Colonic mucosa (tissue), 4 donors: ENCODE measurements around the gene PIK3R1. TPM values are rescaled to one million over a fixed set of nuclear protein-coding genes. Genes with fewer than 3 reads are reported as not detected.
"Not testable (repeated sequence)": the region's sequence is repeated elsewhere in the genome, so short reads cannot be mapped to it uniquely, and the experiment has no call there.

Experiments used
- DNase-seq: peaks from one replicate; pipeline ENCODE4 v3.0.0-alpha.2; 2020
- H3K27ac ChIP-seq: fragments of 200-600 bp; one replicate; pipeline ENCODE4 v1.8.0; 2021
- H3K27me3 ChIP-seq: fragments of 200-600 bp; one replicate; pipeline ENCODE4 v1.8.0; 2021
- H3K36me3 ChIP-seq: fragments of 200-600 bp; one replicate; pipeline ENCODE4 v1.8.0; 2021
- H3K4me1 ChIP-seq: fragments of 200-600 bp; one replicate; pipeline ENCODE4 v1.8.0; 2021; ENCODE audit warnings: mild to moderate bottlenecking
- H3K4me3 ChIP-seq: fragments of 200-600 bp; one replicate; pipeline ENCODE4 v1.8.0; 2021
- H3K9ac ChIP-seq, 2 donors: one replicate each; pipeline ENCODE4 v1.7.0; 2013; ENCODE audit warnings: control low read depth in 2 of 2, low read depth in 2 of 2, low read length in 2 of 2
- H3K9me3 ChIP-seq: fragments of 200-600 bp; one replicate; pipeline ENCODE4 v1.8.0; 2021
- intact Hi-C: fragments of 100-400 bp; cut with DNase I; formaldehyde crosslinking; loops from one replicate; pipeline ENCODE4 v1.14.1; 2022
- total RNA-seq, 2 donors: library from RNA; stranded (reverse); fragmentation: NEBNext Ultra II Directional in 1 of 2; extraction: Animal tissue kit (Norgen Biotek cat#: 25700) in 1 of 2; gene quantifications; one replicate each; pipeline ENCODE4 v1.2.1, GENCODE V29; 2021
- TF ChIP-seq, protein P1 (sequence below): fragments of 200-600 bp; IDR thresholded peaks from one replicate; pipeline ENCODE4 v1.8.0; 2022; ENCODE audit warnings: antibody characterized with exemption, mild to moderate bottlenecking
- donor health status: healthy.
- donor health status: DM: no; HTN: no; CAD: no.
- donor health status: DM: no; HTN: no; CAD: no.

The PIK3R1 gene
- total RNA-seq, 2 donors from 2014 or later = 42.9 to 58.1 TPM

DNA sequence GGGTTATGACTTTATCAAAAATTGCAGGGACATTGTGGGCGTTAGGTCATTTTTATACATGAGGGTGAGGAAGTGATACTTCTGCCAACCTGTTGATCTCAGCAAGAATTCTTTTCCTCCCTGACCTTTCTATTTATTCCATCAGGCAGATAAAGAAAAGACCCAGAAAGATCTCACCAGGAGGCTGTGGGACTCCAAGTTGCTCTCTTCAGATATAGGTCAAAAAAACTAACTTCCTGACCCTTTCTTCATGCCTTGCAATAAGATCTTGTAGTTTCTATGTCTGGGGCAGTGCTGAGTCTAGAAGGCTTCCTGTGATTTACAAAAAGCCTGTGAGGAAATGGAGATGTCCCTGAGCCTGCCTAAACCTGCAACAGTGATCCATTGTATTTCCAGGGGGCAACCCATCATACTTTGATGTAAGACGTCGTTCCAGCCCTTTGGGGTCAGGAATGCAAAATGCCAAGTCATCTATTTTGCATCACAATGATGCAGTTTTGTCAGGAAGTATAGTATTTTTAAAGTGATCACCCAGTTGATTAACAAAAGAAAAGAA is 22.0 kb upstream of the PIK3R1 start:
- Histone ChIP-seq H3K36me3 (no peaks in the 10 kb centered on the region), H3K27ac (no peak overlapping the region), H3K9ac (no peak overlapping the region), H3K9me3 (no peaks in the 10 kb centered on the region), H3K27me3 (no peaks in the 10 kb centered on the region), H3K4me1 (no peaks in the 10 kb centered on the region), H3K4me3 (no peak overlapping the region)
- intact Hi-C loops = no loop called here
- TF ChIP-seq, protein P1, sequence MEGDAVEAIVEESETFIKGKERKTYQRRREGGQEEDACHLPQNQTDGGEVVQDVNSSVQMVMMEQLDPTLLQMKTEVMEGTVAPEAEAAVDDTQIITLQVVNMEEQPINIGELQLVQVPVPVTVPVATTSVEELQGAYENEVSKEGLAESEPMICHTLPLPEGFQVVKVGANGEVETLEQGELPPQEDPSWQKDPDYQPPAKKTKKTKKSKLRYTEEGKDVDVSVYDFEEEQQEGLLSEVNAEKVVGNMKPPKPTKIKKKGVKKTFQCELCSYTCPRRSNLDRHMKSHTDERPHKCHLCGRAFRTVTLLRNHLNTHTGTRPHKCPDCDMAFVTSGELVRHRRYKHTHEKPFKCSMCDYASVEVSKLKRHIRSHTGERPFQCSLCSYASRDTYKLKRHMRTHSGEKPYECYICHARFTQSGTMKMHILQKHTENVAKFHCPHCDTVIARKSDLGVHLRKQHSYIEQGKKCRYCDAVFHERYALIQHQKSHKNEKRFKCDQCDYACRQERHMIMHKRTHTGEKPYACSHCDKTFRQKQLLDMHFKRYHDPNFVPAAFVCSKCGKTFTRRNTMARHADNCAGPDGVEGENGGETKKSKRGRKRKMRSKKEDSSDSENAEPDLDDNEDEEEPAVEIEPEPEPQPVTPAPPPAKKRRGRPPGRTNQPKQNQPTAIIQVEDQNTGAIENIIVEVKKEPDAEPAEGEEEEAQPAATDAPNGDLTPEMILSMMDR = no peak
- DNase-seq = no peak

GRCh38 chr5:68194386-68194785 is 21.2 kb upstream of the PIK3R1 start:
- no peak for DNase-seq
- no peak overlapping the region for H3K27ac ChIP-seq
- intact Hi-C loops = no loop called here
- no peak overlapping the region for H3K4me3 ChIP-seq
- H3K9ac ChIP-seq = no peak overlapping the region
- H3K9me3 ChIP-seq = no peaks in the 10 kb centered on the region
- TF ChIP-seq, protein P1 = no peak
- H3K4me1 ChIP-seq = no peaks in the 10 kb centered on the region
- no peaks in the 10 kb centered on the region for H3K36me3 ChIP-seq
- H3K27me3 ChIP-seq = no peaks in the 10 kb centered on the region

DNA sequence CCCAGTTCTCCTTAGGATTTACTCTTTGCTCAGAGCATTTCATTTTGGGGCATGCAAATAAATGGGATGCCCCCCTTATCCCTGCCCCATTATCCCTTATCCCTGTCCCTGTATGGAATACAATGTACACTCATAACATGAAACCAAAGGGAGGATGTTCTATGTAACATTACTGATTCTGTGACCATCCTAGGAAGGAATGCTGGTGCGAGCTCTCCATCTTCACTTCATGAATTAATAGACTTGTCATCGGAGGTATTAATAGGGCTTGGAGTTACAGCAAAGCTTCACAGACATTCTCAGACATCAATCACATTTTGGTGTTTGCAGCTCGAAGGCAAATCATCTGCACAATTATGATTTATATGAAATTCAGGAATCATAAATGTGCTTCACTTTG is 20.4 kb upstream of the PIK3R1 start:
- Histone ChIP-seq H3K9ac (no peak overlapping the region), H3K4me1 (no peaks in the 10 kb centered on the region), H3K27me3 (no peaks in the 10 kb centered on the region), H3K27ac (no peak overlapping the region), H3K4me3 (no peak overlapping the region), H3K9me3 (no peaks in the 10 kb centered on the region), H3K36me3 (no peaks in the 10 kb centered on the region)
- intact Hi-C loops = no loop called here
- DNase-seq = no peak
- TF ChIP-seq, protein P1 = no peak

DNA sequence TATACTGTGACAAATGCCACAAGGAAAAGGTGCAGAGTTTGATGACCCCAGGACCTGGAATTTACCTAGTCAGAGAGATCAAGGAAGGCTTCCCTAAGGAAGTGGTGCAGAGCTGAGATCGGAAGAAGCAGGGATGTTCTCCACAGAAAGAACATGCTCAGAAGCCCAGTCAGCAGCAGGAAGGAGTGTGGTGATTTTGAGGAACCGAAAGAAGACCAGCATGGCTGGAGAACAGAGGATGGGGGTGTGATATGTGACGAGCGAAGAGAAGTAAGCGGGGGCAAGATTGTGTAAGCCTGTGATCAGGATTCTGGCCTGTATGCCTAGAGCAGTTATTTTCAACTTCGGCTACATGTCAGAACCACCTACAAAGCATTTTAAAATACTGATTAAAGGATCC is 18.7 kb upstream of the PIK3R1 start:
- peak; percentile 25 for DNase-seq
- Histone ChIP-seq H3K4me3 (no peak overlapping the region), H3K27me3 (no peaks in the 10 kb centered on the region), H3K4me1 (no peaks in the 10 kb centered on the region), H3K9me3 (no peaks in the 10 kb centered on the region), H3K9ac (no peak overlapping the region), H3K27ac (no peak overlapping the region), H3K36me3 (no peaks in the 10 kb centered on the region)
- intact Hi-C loops = no loop called here
- TF ChIP-seq, protein P1 = no peak

DNA sequence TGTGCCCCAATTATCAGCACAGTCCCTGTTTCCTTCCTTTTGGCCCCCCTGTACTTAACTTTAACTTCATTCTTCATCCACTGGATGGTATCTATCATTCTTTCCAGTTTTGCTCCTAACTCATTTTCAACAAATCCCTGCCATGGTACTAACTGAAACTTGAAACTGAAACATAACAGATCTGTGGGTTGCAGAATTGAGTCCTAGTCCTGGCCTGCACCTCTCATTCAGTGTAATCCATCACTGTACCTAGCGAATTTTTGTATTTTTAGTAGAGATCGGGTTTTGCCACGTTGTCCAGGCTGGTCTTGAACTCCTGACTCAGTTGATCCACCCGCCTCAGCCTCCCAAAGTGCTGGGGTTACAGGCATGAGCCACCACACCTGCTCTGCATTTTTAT is 15.3 kb upstream of the PIK3R1 start:
- Histone ChIP-seq H3K27ac (no peak overlapping the region), H3K9ac (no peak overlapping the region), H3K4me3 (no peak overlapping the region), H3K4me1 (no peaks in the 10 kb centered on the region), H3K27me3 (no peaks in the 10 kb centered on the region), H3K36me3 (no peaks in the 10 kb centered on the region), H3K9me3 (no peaks in the 10 kb centered on the region)
- no peak for DNase-seq
- TF ChIP-seq, protein P1 = no peak
- intact Hi-C loops = no loop called here

- H3K4me3 ChIP-seq, H3K36me3 ChIP-seq, H3K4me1 ChIP-seq, H3K27ac ChIP-seq, H3K9me3 ChIP-seq, H3K9ac ChIP-seq, DNase-seq, intact Hi-C loops, H3K27me3 ChIP-seq: not testable (repeated sequence)
Observed at GRCh38 chr5:68210654-68211053, 4.9 kb upstream of the PIK3R1 start.
